Thyroid gland (tissue), 4 donors: ENCODE data around the gene MYO5A.

Experiments
- POLR2A ChIP-seq, 2 donors: fragments of 450-650 bp; IDR thresholded peaks; one replicate each; pipeline ENCODE4 v1.6.1; 2017; ENCODE audit warnings: antibody characterized with exemption in 2 of 2, mild to moderate bottlenecking in 2 of 2, moderate library complexity in 1 of 2
- TF ChIP-seq, protein P1 (sequence below), 6 experiments: fragments of 200-600 bp in 3 of 6; fragments of 450-650 bp in 3 of 6; sonication (generic) in 3 of 6; IDR thresholded peaks; one replicate each; pipeline ENCODE4 v1.5.1; 2016 to 2019; ENCODE audit warnings: antibody characterized with exemption in 6 of 6, mild to moderate bottlenecking in 2 of 6, inconsistent platforms in 1 of 6, moderate library complexity in 1 of 6

DNA sequence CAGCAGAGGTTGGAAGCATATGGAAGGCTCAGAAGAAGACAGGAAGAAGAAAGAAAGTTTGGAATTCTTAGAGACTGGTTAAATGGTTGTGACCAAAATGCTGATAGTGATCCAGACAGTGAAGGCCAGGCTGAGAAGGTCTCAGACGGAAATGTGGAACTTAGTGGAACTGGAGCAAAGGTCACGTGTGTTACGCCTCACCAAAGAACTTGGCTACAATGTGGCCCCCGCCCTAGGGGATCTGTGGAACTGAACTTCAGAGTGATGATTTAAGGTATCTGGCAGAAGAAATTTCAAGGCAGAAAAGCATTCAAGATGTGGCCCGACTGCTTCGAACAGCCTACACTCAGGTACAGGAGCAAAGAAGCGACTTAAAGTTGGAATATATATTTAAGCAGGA, 83.1 kb downstream of the MYO5A start:
- TF ChIP-seq, protein P1, sequence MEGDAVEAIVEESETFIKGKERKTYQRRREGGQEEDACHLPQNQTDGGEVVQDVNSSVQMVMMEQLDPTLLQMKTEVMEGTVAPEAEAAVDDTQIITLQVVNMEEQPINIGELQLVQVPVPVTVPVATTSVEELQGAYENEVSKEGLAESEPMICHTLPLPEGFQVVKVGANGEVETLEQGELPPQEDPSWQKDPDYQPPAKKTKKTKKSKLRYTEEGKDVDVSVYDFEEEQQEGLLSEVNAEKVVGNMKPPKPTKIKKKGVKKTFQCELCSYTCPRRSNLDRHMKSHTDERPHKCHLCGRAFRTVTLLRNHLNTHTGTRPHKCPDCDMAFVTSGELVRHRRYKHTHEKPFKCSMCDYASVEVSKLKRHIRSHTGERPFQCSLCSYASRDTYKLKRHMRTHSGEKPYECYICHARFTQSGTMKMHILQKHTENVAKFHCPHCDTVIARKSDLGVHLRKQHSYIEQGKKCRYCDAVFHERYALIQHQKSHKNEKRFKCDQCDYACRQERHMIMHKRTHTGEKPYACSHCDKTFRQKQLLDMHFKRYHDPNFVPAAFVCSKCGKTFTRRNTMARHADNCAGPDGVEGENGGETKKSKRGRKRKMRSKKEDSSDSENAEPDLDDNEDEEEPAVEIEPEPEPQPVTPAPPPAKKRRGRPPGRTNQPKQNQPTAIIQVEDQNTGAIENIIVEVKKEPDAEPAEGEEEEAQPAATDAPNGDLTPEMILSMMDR (IDR thresholded peaks at IDR 0.05) = no peak
- no peak for TF ChIP-seq POLR2A (IDR thresholded peaks at IDR 0.05)
